Endodermal cell (in vitro differentiated cells): ENCODE measurements around the gene TMEM144. TPM values are rescaled to one million over a fixed set of nuclear protein-coding genes. Genes with fewer than 3 reads are reported as not detected.

Experiments used
- DNase-seq: peaks from one replicate; pipeline ENCODE4 v3.0.0-alpha.2; 2017
- H3K27ac ChIP-seq: 2 replicates; pipeline ENCODE4 v1.5.1; 2013; ENCODE audit warnings: mild to moderate bottlenecking, low read depth, low read length, moderate library complexity
- H3K27me3 ChIP-seq: 2 replicates; pipeline ENCODE4 v1.6.1; 2013; ENCODE audit warnings: mild to moderate bottlenecking, low read length, moderate library complexity; ENCODE audit not compliant: insufficient read depth, control insufficient read depth, poor library complexity, severe bottlenecking
- H3K36me3 ChIP-seq: 2 replicates; pipeline ENCODE4 v1.7.0; 2013; ENCODE audit warnings: mild to moderate bottlenecking, low read length, moderate library complexity; ENCODE audit not compliant: control insufficient read depth, insufficient read depth
- H3K4me1 ChIP-seq: one replicate; pipeline ENCODE4 v1.7.0; 2013; ENCODE audit warnings: low read length; ENCODE audit not compliant: control insufficient read depth, insufficient read depth
- H3K4me3 ChIP-seq: 2 replicates; pipeline ENCODE4 v1.5.1; 2013; ENCODE audit warnings: mild to moderate bottlenecking, low read length, moderate library complexity
- H3K9ac ChIP-seq: 2 replicates; pipeline ENCODE4 v1.6.1; 2013; ENCODE audit warnings: mild to moderate bottlenecking, low read length, moderate library complexity; ENCODE audit not compliant: poor library complexity, severe bottlenecking; ENCODE audit errors: extremely low read depth
- H3K9me3 ChIP-seq: 2 replicates; pipeline ENCODE4 v1.6.1; 2013; ENCODE audit warnings: mild to moderate bottlenecking, low read length, moderate library complexity; ENCODE audit not compliant: control insufficient read depth
- H3K27ac Mint-ChIP-seq: 2 replicates; pipeline ENCODE4 v1.8.0; 2020; ENCODE audit warnings: mixed read lengths
- H3K27me3 Mint-ChIP-seq: 2 replicates; pipeline ENCODE4 v1.8.0; 2021; ENCODE audit warnings: mild to moderate bottlenecking, mixed read lengths; ENCODE audit not compliant: insufficient read depth
- H3K36me3 Mint-ChIP-seq: 2 replicates; pipeline ENCODE4 v1.8.0; 2020; ENCODE audit warnings: low read depth, mixed read lengths
- H3K4me1 Mint-ChIP-seq: 2 replicates; pipeline ENCODE4 v1.8.0; 2020; ENCODE audit warnings: mixed read lengths
- H3K4me3 Mint-ChIP-seq: 2 replicates; pipeline ENCODE4 v1.8.0; 2020; ENCODE audit warnings: mild to moderate bottlenecking, moderate library complexity, mixed read lengths
- H3K9me3 Mint-ChIP-seq: 2 replicates; pipeline ENCODE4 v1.8.0; 2020; ENCODE audit warnings: mild to moderate bottlenecking, mixed read lengths
- WGBS, 2 experiments: methylation state at CpG; one replicate each; pipeline versions ENCODE4 v1.1.5 to v1.1.7; 2013; ENCODE audit warnings: missing lambda C conversion rate in 2 of 2, mixed read lengths in 1 of 2; ENCODE audit not compliant: insufficient coverage in 1 of 2, insufficient read length in 1 of 2; 5-methylcytosine and 5-hydroxymethylcytosine counted together
- total RNA-seq, 2 donors: library from RNA; stranded (reverse); fragmentation: NEBNext Ultra II Directional in 1 of 2; extraction: Animal tissue kit (Norgen Biotek cat#: 25700) in 1 of 2; gene quantifications; 2 replicates in 1 of 2; 3 replicates in 1 of 2; pipeline ENCODE4 v1.2.1, GENCODE V29; 2021
- TF ChIP-seq, protein P1 (sequence below): fragments of 200-600 bp; sonication (generic); conservative IDR thresholded peaks from 2 replicates; pipeline ENCODE4 v1.5.0; 2021; ENCODE audit warnings: antibody characterized with exemption, mild to moderate bottlenecking

The TMEM144 gene
- total RNA-seq, 2 donors from 2014 or later: 10.6 to 20.3 TPM

DNA sequence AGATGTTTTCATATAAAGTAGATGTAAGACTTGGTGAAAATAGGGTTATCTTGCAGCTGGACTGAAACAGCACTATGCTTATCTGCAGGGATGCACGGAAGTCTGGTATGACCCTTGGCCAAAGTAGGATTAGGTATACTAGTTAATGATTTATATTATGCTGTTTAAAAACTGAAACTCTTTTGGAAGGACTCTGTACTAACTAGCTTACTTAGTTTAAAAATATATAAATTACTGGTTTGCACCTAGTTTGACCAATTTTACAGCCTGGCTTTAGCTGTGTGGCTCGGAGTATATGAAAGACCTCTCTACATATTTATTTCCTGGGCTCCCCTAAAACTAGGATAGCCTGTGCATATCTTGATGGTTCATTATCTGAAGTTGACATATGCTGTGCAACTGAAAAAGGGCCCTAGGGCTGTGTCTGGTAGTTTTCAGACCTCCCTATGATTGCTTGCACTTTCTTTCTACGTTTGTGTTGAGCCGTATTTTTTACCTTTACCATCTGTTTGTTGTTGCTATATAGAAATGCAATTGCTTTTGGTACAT lies 89.2 kb downstream of the TMEM144 start:
- Mint-ChIP-seq H3K36me3 (peaks cover 3% of the 10 kb centered on the region), H3K9me3 (peaks cover 34% of the 10 kb centered on the region), H3K4me3 (no peak overlapping the region), H3K27ac (no peak overlapping the region), H3K27me3 (no peaks in the 10 kb centered on the region), H3K4me1 (no peaks in the 10 kb centered on the region)
- peaks cover 54% of the 10 kb centered on the region for H3K9me3 ChIP-seq
- H3K4me1 ChIP-seq: no peaks in the 10 kb centered on the region
- TF ChIP-seq, protein P1, sequence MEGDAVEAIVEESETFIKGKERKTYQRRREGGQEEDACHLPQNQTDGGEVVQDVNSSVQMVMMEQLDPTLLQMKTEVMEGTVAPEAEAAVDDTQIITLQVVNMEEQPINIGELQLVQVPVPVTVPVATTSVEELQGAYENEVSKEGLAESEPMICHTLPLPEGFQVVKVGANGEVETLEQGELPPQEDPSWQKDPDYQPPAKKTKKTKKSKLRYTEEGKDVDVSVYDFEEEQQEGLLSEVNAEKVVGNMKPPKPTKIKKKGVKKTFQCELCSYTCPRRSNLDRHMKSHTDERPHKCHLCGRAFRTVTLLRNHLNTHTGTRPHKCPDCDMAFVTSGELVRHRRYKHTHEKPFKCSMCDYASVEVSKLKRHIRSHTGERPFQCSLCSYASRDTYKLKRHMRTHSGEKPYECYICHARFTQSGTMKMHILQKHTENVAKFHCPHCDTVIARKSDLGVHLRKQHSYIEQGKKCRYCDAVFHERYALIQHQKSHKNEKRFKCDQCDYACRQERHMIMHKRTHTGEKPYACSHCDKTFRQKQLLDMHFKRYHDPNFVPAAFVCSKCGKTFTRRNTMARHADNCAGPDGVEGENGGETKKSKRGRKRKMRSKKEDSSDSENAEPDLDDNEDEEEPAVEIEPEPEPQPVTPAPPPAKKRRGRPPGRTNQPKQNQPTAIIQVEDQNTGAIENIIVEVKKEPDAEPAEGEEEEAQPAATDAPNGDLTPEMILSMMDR: no peak
- H3K27me3 ChIP-seq: no peaks in the 10 kb centered on the region
- 95 to 100% methylated on average over 1 to 4 of the region's 4 CpGs for WGBS, 2 experiments
- H3K36me3 ChIP-seq: no peaks in the 10 kb centered on the region
- no peak overlapping the region for H3K27ac ChIP-seq
- H3K9ac ChIP-seq: no peak overlapping the region
- DNase-seq: no peak
- peak overlapping the region; percentile 65 for H3K4me3 ChIP-seq

DNA sequence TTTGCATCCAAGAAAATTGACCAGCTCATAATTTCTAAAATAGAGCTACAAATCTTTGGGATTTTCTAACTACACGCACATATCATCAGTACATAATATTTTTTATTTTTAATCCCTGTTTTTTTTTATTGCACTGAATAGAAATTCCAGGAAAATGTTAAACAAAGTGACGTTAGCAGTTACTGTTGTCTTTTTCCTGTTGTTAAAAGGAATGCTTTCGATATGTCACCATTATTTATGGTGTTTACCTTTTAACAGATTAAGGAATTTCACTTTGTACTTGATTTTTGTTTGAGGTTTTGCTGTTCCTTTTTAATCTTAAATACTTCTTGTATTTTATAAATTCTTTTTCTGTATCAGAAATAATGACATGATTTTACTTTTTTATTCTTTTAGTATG lies 89.7 kb downstream of the TMEM144 start:
- no peak overlapping the region for H3K9ac ChIP-seq
- no peaks in the 10 kb centered on the region for H3K4me1 Mint-ChIP-seq
- no peaks in the 10 kb centered on the region for H3K27me3 Mint-ChIP-seq
- no peaks in the 10 kb centered on the region for H3K36me3 ChIP-seq
- peaks cover 29% of the 10 kb centered on the region for H3K9me3 Mint-ChIP-seq
- H3K4me3 Mint-ChIP-seq: no peak overlapping the region
- H3K27ac Mint-ChIP-seq: no peak overlapping the region
- TF ChIP-seq, protein P1: no peak
- H3K4me1 ChIP-seq: no peaks in the 10 kb centered on the region
- H3K36me3 Mint-ChIP-seq: peaks cover 3% of the 10 kb centered on the region
- H3K9me3 ChIP-seq: peaks cover 49% of the 10 kb centered on the region
- H3K4me3 ChIP-seq: peak overlapping the region; percentile 65
- 100% methylated on average over 1 to 3 of the region's 3 CpGs for WGBS, 2 experiments
- DNase-seq: no peak
- H3K27ac ChIP-seq: no peak overlapping the region
- H3K27me3 ChIP-seq: no peaks in the 10 kb centered on the region

DNA sequence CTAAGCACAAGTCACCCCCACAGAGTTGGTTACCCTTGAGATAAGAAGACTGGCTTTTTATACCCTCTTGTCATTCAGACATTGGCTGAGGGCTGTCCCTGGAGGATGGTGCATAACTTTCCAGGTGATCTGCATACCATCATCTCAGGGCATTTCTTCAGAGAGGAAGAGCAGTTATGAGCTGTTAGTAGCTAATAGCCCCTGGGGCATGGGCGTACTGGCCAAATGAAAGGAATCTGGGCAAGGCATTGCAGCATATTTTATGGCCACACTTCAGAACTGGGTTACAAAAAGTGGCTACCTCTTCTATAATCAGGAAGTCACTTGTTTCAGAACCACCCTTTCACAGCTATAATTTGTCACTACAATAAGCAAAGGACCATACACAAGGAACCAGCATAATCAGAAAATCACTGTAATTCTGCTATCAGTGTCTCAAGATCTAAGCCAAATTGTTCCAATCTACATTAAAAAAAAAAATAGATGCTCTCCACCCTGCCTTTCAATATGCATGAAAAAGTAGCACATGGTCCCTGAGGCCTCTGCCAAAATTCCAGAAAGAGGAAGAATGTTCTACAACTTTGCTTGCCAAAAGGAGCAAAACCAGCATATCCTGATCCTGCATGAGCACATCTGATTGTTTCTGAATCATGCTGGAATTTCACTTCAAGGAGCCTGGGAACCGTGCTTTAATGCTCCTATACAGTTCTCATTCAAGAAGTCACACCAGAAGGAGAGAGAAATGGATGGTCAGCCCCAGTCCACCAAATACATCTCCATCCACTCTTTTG lies 92.0 kb downstream of the TMEM144 start:
- Histone ChIP-seq H3K4me3 (no peak overlapping the region), H3K9ac (no peak overlapping the region), H3K9me3 (peaks cover 33% of the 10 kb centered on the region), H3K36me3 (no peaks in the 10 kb centered on the region), H3K27me3 (no peaks in the 10 kb centered on the region), H3K27ac (no peak overlapping the region), H3K4me1 (no peaks in the 10 kb centered on the region)
- Mint-ChIP-seq H3K9me3 (peaks cover 23% of the 10 kb centered on the region), H3K4me1 (no peaks in the 10 kb centered on the region), H3K27ac (no peak overlapping the region), H3K27me3 (no peaks in the 10 kb centered on the region), H3K36me3 (peaks cover 3% of the 10 kb centered on the region), H3K4me3 (no peak overlapping the region)
- no peak for DNase-seq
- TF ChIP-seq, protein P1: no peak
- 70 to 91% methylated on average over 1 to 2 of the region's 2 CpGs for WGBS, 2 experiments
